Measurements from ENCODE around the gene RPL12.

DNA sequence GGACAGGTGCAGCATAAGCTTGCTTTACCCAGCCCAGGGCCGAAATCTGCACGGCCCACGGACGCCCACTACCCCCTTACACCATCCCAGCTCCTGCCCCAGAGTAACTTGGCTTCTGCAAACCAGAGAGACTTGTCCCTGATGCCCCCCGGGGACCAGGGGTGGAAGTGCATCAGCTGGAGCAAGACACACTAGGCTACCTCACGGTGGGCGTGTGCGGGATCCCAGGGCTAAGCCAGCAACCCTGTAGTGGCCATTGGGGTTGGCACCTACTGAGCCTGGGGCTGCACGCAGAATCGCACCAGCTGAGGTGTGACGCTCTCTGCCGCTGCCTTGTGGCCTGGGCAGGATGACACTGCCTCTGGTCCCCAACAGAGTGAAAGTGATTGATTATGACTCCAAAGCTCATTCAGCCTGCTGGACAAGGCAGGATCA lies 33.2 kb downstream of the RPL12 start:
- TF ChIP-seq, protein P1, sequence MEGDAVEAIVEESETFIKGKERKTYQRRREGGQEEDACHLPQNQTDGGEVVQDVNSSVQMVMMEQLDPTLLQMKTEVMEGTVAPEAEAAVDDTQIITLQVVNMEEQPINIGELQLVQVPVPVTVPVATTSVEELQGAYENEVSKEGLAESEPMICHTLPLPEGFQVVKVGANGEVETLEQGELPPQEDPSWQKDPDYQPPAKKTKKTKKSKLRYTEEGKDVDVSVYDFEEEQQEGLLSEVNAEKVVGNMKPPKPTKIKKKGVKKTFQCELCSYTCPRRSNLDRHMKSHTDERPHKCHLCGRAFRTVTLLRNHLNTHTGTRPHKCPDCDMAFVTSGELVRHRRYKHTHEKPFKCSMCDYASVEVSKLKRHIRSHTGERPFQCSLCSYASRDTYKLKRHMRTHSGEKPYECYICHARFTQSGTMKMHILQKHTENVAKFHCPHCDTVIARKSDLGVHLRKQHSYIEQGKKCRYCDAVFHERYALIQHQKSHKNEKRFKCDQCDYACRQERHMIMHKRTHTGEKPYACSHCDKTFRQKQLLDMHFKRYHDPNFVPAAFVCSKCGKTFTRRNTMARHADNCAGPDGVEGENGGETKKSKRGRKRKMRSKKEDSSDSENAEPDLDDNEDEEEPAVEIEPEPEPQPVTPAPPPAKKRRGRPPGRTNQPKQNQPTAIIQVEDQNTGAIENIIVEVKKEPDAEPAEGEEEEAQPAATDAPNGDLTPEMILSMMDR (IDR thresholded peaks at IDR 0.05), result no peak
- no peak for TF ChIP-seq POLR2A (IDR thresholded peaks at IDR 0.05)

Data from lower leg skin (tissue), 3 donors.